Sigmoid colon (tissue), 7 donors: ENCODE results near the gene LPAR4. TPM values are rescaled to one million over a fixed set of nuclear protein-coding genes. Genes with fewer than 3 reads are reported as not detected.

ENCODE experiments used
- DNase-seq: peaks from one replicate; pipeline ENCODE4 v3.0.0-alpha.2; 2019
- H3K27ac ChIP-seq, 4 donors: fragments of 200-600 bp; sonication (generic); one replicate each; pipeline ENCODE4 v1.5.1; 2016 to 2019; ENCODE audit warnings: mild to moderate bottlenecking in 1 of 4
- H3K27me3 ChIP-seq, 3 donors: fragments of 200-600 bp; sonication (generic); one replicate each; pipeline ENCODE4 v1.5.1; 2019; ENCODE audit warnings: mild to moderate bottlenecking in 1 of 3
- H3K36me3 ChIP-seq, 4 donors: fragments of 200-600 bp; sonication (generic); one replicate each; pipeline ENCODE4 v1.5.1; 2016 to 2019
- H3K4me1 ChIP-seq, 4 donors: fragments of 200-600 bp; sonication (generic); one replicate each; pipeline ENCODE4 v1.5.1; 2017 to 2019
- H3K4me3 ChIP-seq, 4 donors: fragments of 200-600 bp; sonication (generic); one replicate each; pipeline ENCODE4 v1.5.1; 2017 to 2019; ENCODE audit warnings: mild to moderate bottlenecking in 2 of 4, moderate library complexity in 1 of 4
- H3K9me3 ChIP-seq, 4 donors: fragments of 200-600 bp in 3 of 4; sonication (generic) in 3 of 4; one replicate each; pipeline versions ENCODE4 v1.5.1 to v1.6.1; 2013 to 2019
- CTCF ChIP-seq, 4 experiments: fragments of 450-650 bp in 3 of 4; fragments of 200-600 bp in 1 of 4; IDR thresholded peaks; one replicate each; pipeline ENCODE4 v1.5.1; 2016 to 2019; ENCODE audit warnings: antibody characterized with exemption in 4 of 4, mild to moderate bottlenecking in 3 of 4, moderate library complexity in 2 of 4
- EP300 ChIP-seq, 4 donors: sonication (generic); formaldehyde crosslinking; IDR thresholded peaks; one replicate each; pipeline ENCODE4 v1.6.1; 2017; ENCODE audit warnings: antibody characterized with exemption in 4 of 4
- POLR2A ChIP-seq, 2 donors: fragments of 450-650 bp; IDR thresholded peaks; one replicate each; pipeline ENCODE4 v1.6.1; 2016; ENCODE audit warnings: antibody characterized with exemption in 2 of 2, mild to moderate bottlenecking in 2 of 2, moderate library complexity in 2 of 2
- POLR2AphosphoS5 ChIP-seq, 4 donors: sonication (generic); formaldehyde crosslinking; IDR thresholded peaks; one replicate each; pipeline ENCODE4 v1.6.1; 2017; ENCODE audit warnings: antibody characterized with exemption in 4 of 4
- whole genome bisulfite sequencing, 2 donors: extraction: QIAGEN DNeasy Blood & Tissue Kit; methylation state at CpG; one replicate each; pipeline ENCODE4 v1.1.7; 2013; 5-methylcytosine and 5-hydroxymethylcytosine counted together
- intact Hi-C: fragments of 100-400 bp; cut with DNase I; formaldehyde crosslinking; loops from one replicate; pipeline ENCODE4 v1.15.1; 2023
- polyA plus RNA-seq, 3 donors: library from polyadenylated mRNA; stranded (reverse); fragments of 200-250 nt; gene quantifications; one replicate each; pipeline ENCODE4 v1.2.3, GENCODE V29; 2013
- total RNA-seq, 4 donors: library from RNA; depleted of rRNA; stranded (reverse); fragments of >200 nt; gene quantifications; one replicate each; pipeline ENCODE4 v1.1.0, GENCODE V29; 2016
- donor health status: healthy with polysubstance abuse.
- donor health status: Bipolar disorder and iron deficiency.
- donor health status: healthy.

LPAR4 gene
- total and polyA plus RNA-seq, 7 donors: 0.07 to 1.2 (median 0.75) TPM; not detected in 3

GRCh38 chrX:78712336-78712735, 35.2 kb upstream of the LPAR4 start:
- Histone ChIP-seq H3K4me1 (no peaks in the 10 kb centered on the region), H3K27ac (no peak overlapping the region), H3K4me3 (no peak overlapping the region), H3K9me3 (no peaks in the 10 kb centered on the region), H3K36me3 (no peaks in the 10 kb centered on the region), H3K27me3 (no peaks in the 10 kb centered on the region)
- WGBS, 2 donors: 69 to 81% methylated on average over 1 of the region's 1 CpG
- no peak for TF ChIP-seq POLR2AphosphoS5 (IDR thresholded peaks at IDR 0.05)
- TF ChIP-seq EP300 (IDR thresholded peaks at IDR 0.05): no peak
- TF ChIP-seq POLR2A (IDR thresholded peaks at IDR 0.05): no peak
- no peak for TF ChIP-seq CTCF (IDR thresholded peaks at IDR 0.05)
- intact Hi-C loops: no loop called here
- no peak for DNase-seq

- H3K4me3 ChIP-seq: no peak overlapping the region
- H3K27ac ChIP-seq: no peak overlapping the region
- WGBS, 2 donors: 70 to 73% methylated on average over 2 of the region's 2 CpGs
- no peak for TF ChIP-seq POLR2A (IDR thresholded peaks at IDR 0.05)
- no peaks in the 10 kb centered on the region for H3K4me1 ChIP-seq
- H3K36me3 ChIP-seq: no peaks in the 10 kb centered on the region
- DNase-seq: no peak
- intact Hi-C loops: no loop called here
- H3K27me3 ChIP-seq: no peaks in the 10 kb centered on the region
- no peaks in the 10 kb centered on the region for H3K9me3 ChIP-seq
These were observed 22.2 kb upstream of the LPAR4 start for GRCh38 chrX:78725287-78725686.

- H3K9me3 ChIP-seq: no peaks in the 10 kb centered on the region
- no peak for DNase-seq
- intact Hi-C loops: no loop called here
- TF ChIP-seq POLR2AphosphoS5 (IDR thresholded peaks at IDR 0.05) (no peak), CTCF (IDR thresholded peaks at IDR 0.05) (no peak), POLR2A (IDR thresholded peaks at IDR 0.05) (no peak), EP300 (IDR thresholded peaks at IDR 0.05) (no peak)
- H3K4me1 ChIP-seq: no peaks in the 10 kb centered on the region
- H3K4me3 ChIP-seq: no peak overlapping the region
- no peaks in the 10 kb centered on the region for H3K27me3 ChIP-seq
- H3K36me3 ChIP-seq: no peaks in the 10 kb centered on the region
- H3K27ac ChIP-seq: no peak overlapping the region
These were observed 1.0 kb upstream of the LPAR4 start for GRCh38 chrX:78746496-78746895.

GRCh38 chrX:78747971-78748370, 451 bp downstream of the LPAR4 start:
- WGBS, 2 donors: 42 to 45% methylated on average over 5 of the region's 5 CpGs
- H3K4me3 ChIP-seq: peak overlapping the region in 3 of 4 donors; percentile 16 to 21 (median 17)
- no peaks in the 10 kb centered on the region for H3K4me1 ChIP-seq
- no peak overlapping the region for H3K27ac ChIP-seq
- DNase-seq: no peak
- H3K9me3 ChIP-seq: no peaks in the 10 kb centered on the region
- intact Hi-C loops: no loop called here
- H3K36me3 ChIP-seq: no peaks in the 10 kb centered on the region
- TF ChIP-seq EP300 (IDR thresholded peaks at IDR 0.05) (no peak), POLR2A (IDR thresholded peaks at IDR 0.05) (no peak), CTCF (IDR thresholded peaks at IDR 0.05) (no peak), POLR2AphosphoS5 (IDR thresholded peaks at IDR 0.05) (no peak)
- no peaks in the 10 kb centered on the region for H3K27me3 ChIP-seq

GRCh38 chrX:78748846-78749245, 1.3 kb downstream of the LPAR4 start:
- WGBS, 2 donors: 58 to 81% methylated on average over 2 of the region's 2 CpGs
- TF ChIP-seq CTCF (IDR thresholded peaks at IDR 0.05): no peak
- no peak for TF ChIP-seq POLR2A (IDR thresholded peaks at IDR 0.05)
- TF ChIP-seq POLR2AphosphoS5 (IDR thresholded peaks at IDR 0.05): no peak
- TF ChIP-seq EP300 (IDR thresholded peaks at IDR 0.05): no peak
- no peaks in the 10 kb centered on the region for H3K4me1 ChIP-seq
- no peak overlapping the region for H3K27ac ChIP-seq
- no peaks in the 10 kb centered on the region for H3K27me3 ChIP-seq
- H3K4me3 ChIP-seq: no peak overlapping the region
- intact Hi-C loops: no loop called here
- DNase-seq: no peak
- H3K9me3 ChIP-seq: no peaks in the 10 kb centered on the region
- H3K36me3 ChIP-seq: no peaks in the 10 kb centered on the region
